Kidney (tissue), 14 donors: ENCODE data around the gene NKPD1. TPM values are rescaled to one million over a fixed set of nuclear protein-coding genes. Genes with fewer than 3 reads are reported as not detected.
A peak's percentile ranks its signal among the peaks of the same experiment; 100 is the strongest.

Experiments
- DNase-seq, 5 donors: peaks; one replicate each; pipeline ENCODE4 v3.0.0-alpha.2; 2013 to 2020
- FAIRE-seq: peaks from 2 replicates; lab custom pipeline; 2012; peaks lifted over from hg19 to GRCh38; lab: Jason Lieb, UNC
- H3K27ac ChIP-seq, 2 donors: one replicate each; pipeline ENCODE4 v1.7.0; 2013; ENCODE audit warnings: low read depth in 2 of 2, low read length in 2 of 2, inconsistent platforms in 1 of 2
- H3K27me3 ChIP-seq: one replicate; pipeline ENCODE4 v1.7.1; 2013; ENCODE audit warnings: low read length, inconsistent platforms; ENCODE audit not compliant: control insufficient read depth, insufficient read depth
- H3K36me3 ChIP-seq, 3 donors: one replicate each; pipeline versions ENCODE4 v1.7.0 to v1.7.1; 2013; ENCODE audit warnings: low read length in 3 of 3, control low read depth in 1 of 3, inconsistent platforms in 1 of 3; ENCODE audit not compliant: insufficient read depth in 3 of 3, control insufficient read depth in 2 of 3
- H3K4me1 ChIP-seq, 3 donors: one replicate each; pipeline versions ENCODE4 v1.7.0 to v1.7.1; 2013; ENCODE audit warnings: low read length in 3 of 3, inconsistent platforms in 1 of 3, low read depth in 1 of 3; ENCODE audit not compliant: control insufficient read depth in 2 of 3, insufficient read depth in 2 of 3
- H3K4me3 ChIP-seq, 3 donors: one replicate each; pipeline versions ENCODE4 v1.7.0 to v1.8.1; 2013; ENCODE audit warnings: low read length in 3 of 3, control low read depth in 1 of 3, inconsistent platforms in 1 of 3
- H3K9ac ChIP-seq, 3 donors: one replicate each; pipeline versions ENCODE4 v1.7.0 to v1.7.1; 2013; ENCODE audit warnings: low read length in 3 of 3, control low read depth in 1 of 3, inconsistent platforms in 1 of 3
- H3K9me3 ChIP-seq, 3 donors: one replicate each; pipeline versions ENCODE4 v1.7.0 to v1.7.1; 2013; ENCODE audit warnings: low read length in 3 of 3, control low read depth in 1 of 3, inconsistent platforms in 1 of 3; ENCODE audit not compliant: control insufficient read depth in 2 of 3, insufficient read depth in 1 of 3
- CTCF ChIP-seq: IDR thresholded peaks from 3 replicates; pipeline ENCODE4 v1.5.1; 2012; ENCODE audit warnings: mild to moderate bottlenecking, moderate library complexity, borderline replicate concordance; ENCODE audit not compliant: insufficient read depth; ENCODE audit errors: extremely low read depth
- intact Hi-C: fragments of 100-400 bp; cut with DNase I; formaldehyde crosslinking; loops from one replicate; pipeline ENCODE4 v1.11.1; 2022
- polyA plus RNA-seq: library from polyadenylated mRNA; stranded (reverse); fragments of 350-450 nt; fragmentation: Illumina TruSeq; extraction: RNeasy Lipid Tissue Mini Kit (QIAGEN cat#74804); gene quantifications from one replicate; pipeline ENCODE4 v1.2.3, GENCODE V29; 2014; ENCODE audit warnings: low read depth, low replicate concordance; ENCODE audit not compliant: insufficient read depth
- total RNA-seq: library from RNA; stranded (reverse); fragmentation: NEBNext Ultra II Directional; extraction: Animal tissue kit (Norgen Biotek cat#: 25700); gene quantifications from one replicate; pipeline ENCODE4 v1.2.1, GENCODE V29; 2021
- donor health status: control.
- donor health status: control.
- donor health status: control.
- donor health status: control.
- donor health status: control.
- donor health status: DM: yes; HTN: yes; CAD: no.
- donor health status: Normal renal cell carcinoma (clear cell type).

NKPD1 gene
- total and polyA plus RNA-seq, 2 donors from 2014 or later, result 0.09 TPM; not detected in 1

GRCh38 chr19:45179892-45180370, 19.1 kb upstream of the NKPD1 start:
- intact Hi-C loops, result loop anchor here (10.0 kb wide), 1 partner anchor 145 kb away; the partner anchor contains the start of gene CLASRP
- no peak for TF ChIP-seq CTCF
- Histone ChIP-seq H3K27ac (peak overlapping the region in 1 of 2 donors; percentile 36), H3K9ac (peak overlapping the region in 2 of 3 donors; percentile 19 to 54), H3K4me1 (peaks cover 0 to 19% (median 4%) of the 10 kb centered on the region in 3 donors), H3K4me3 (peak overlapping the region; percentile 7 to 99 (median 12)), H3K36me3 (no peaks in the 10 kb centered on the region), H3K9me3 (no peaks in the 10 kb centered on the region), H3K27me3 (no peaks in the 10 kb centered on the region)
- FAIRE-seq (no peak), DNase-seq (peak in 1 of 5 donors; percentile 58)

- TF ChIP-seq CTCF, result no peak
- Histone ChIP-seq H3K4me1 (peaks cover 0 to 19% (median 4%) of the 10 kb centered on the region in 3 donors), H3K4me3 (peak overlapping the region; percentile 91 to 99 (median 93)), H3K27ac (peak overlapping the region; percentile 82 to 91), H3K9ac (peak overlapping the region; percentile 54 to 88 (median 87)), H3K27me3 (no peaks in the 10 kb centered on the region), H3K9me3 (no peaks in the 10 kb centered on the region), H3K36me3 (no peaks in the 10 kb centered on the region)
- no peak for FAIRE-seq
- peak in 1 of 5 donors; percentile 72 for DNase-seq
- intact Hi-C loops, result no loop called here
Measured at GRCh38 chr19:45179072-45179891, 18.5 kb upstream of the NKPD1 start.

- Histone ChIP-seq H3K9me3 (no peaks in the 10 kb centered on the region), H3K4me3 (peak within 1 kb of the TSS; percentile 92 to 99 (median 93)), H3K27ac (peak within 1 kb of the TSS; percentile 85 to 91), H3K4me1 (peaks cover 0 to 19% (median 4%) of the 10 kb centered on the region in 3 donors), H3K9ac (peak within 1 kb of the TSS; percentile 54 to 88 (median 87)), H3K27me3 (no peaks in the 10 kb centered on the region), H3K36me3 (no peaks in the 10 kb centered on the region)
- TF ChIP-seq CTCF, result peak; percentile 22
- FAIRE-seq, result peak; percentile 99
- intact Hi-C loops, result no loop called here
- peak; percentile 100 for DNase-seq
Measured at GRCh38 chr19:45178262-45179071, 17.7 kb upstream of the NKPD1 start, which contains the start of gene BLOC1S3. TSS of gene BLOC1S3 (plus strand) at chr19:45178784. CDS start at chr19:45179297, 513 bp downstream.
